A549 (cell line): ENCODE measurements around the gene OPTN.
"Not testable (repeated sequence)": the region's sequence is repeated elsewhere in the genome, so short reads cannot be mapped to it uniquely, and the experiment has no call there.

Source experiments
- ESRRA ChIP-seq: fragments of 150-350 bp; IDR thresholded peaks from 2 replicates; pipeline ENCODE4 v1.6.1; 2014; ENCODE audit warnings: mild to moderate bottlenecking, low read length, borderline replicate concordance
- MAX ChIP-seq: IDR thresholded peaks from 2 replicates; pipeline ENCODE4 v1.6.1; 2012
- POLR2A ChIP-seq: IDR thresholded peaks from 2 replicates; pipeline ENCODE4 v1.6.1; 2012; ENCODE audit warnings: mild to moderate bottlenecking, low read length

- TF ChIP-seq POLR2A, MAX, ESRRA: not testable (repeated sequence)
Measured at GRCh38 chr10:13094082-13094481, 5.9 kb upstream of the OPTN start.
